Thymus (tissue), 11 donors: Measurements from ENCODE around the gene PLIN3. TPM values are rescaled to one million over a fixed set of nuclear protein-coding genes. Genes with fewer than 3 reads are reported as not detected.
"Not testable (repeated sequence)": the region's sequence is repeated elsewhere in the genome, so short reads cannot be mapped to it uniquely, and the experiment has no call there.

ENCODE experiments used
- DNase-seq, 9 donors: peaks; one replicate each; pipeline ENCODE4 v3.0.0-alpha.2; 2013; ENCODE audit warnings: low spot score in 9 of 9, low read depth in 6 of 9, missing footprints in 1 of 9
- H3K27ac ChIP-seq, 2 donors: one replicate each; pipeline ENCODE4 v1.5.1; 2013; ENCODE audit warnings: control low read depth in 1 of 2, low read depth in 1 of 2, low read length in 1 of 2, mild to moderate bottlenecking in 1 of 2, moderate library complexity in 1 of 2
- H3K27me3 ChIP-seq, 2 donors: one replicate each; pipeline ENCODE4 v1.5.1; 2013; ENCODE audit warnings: low read length in 1 of 2; ENCODE audit not compliant: control insufficient read depth in 2 of 2, insufficient read depth in 1 of 2
- H3K36me3 ChIP-seq, 2 donors: one replicate each; pipeline ENCODE4 v1.5.1; 2013; ENCODE audit warnings: low read length in 1 of 2, mild to moderate bottlenecking in 1 of 2, moderate library complexity in 1 of 2; ENCODE audit not compliant: control insufficient read depth in 2 of 2, insufficient read depth in 2 of 2
- H3K4me1 ChIP-seq, 2 donors: one replicate each; pipeline ENCODE4 v1.5.1; 2013; ENCODE audit warnings: low read length in 2 of 2; ENCODE audit not compliant: control insufficient read depth in 2 of 2, insufficient read depth in 2 of 2
- H3K4me3 ChIP-seq, 2 donors: one replicate each; pipeline ENCODE4 v1.5.1; 2013; ENCODE audit warnings: low read length in 2 of 2, control low read depth in 1 of 2, mild to moderate bottlenecking in 1 of 2
- H3K9me3 ChIP-seq, 2 donors: one replicate each; pipeline ENCODE4 v1.5.1; 2013; ENCODE audit warnings: low read length in 1 of 2, mild to moderate bottlenecking in 1 of 2; ENCODE audit not compliant: control insufficient read depth in 2 of 2, insufficient read depth in 1 of 2
- WGBS: extraction: QIAGEN DNeasy Blood & Tissue Kit; methylation state at CpG from one replicate; pipeline ENCODE4 v1.1.7; 2013; 5-methylcytosine and 5-hydroxymethylcytosine counted together
- polyA plus RNA-seq: library from polyadenylated mRNA; stranded (reverse); fragments of 200-250 nt; gene quantifications from one replicate; pipeline ENCODE4 v1.2.3, GENCODE V29; 2013
- total RNA-seq: library from RNA; stranded (reverse); fragments of 120-200 nt; gene quantifications from one replicate; pipeline ENCODE4 v1.2.4, GENCODE V29; 2013
- donor health status: healthy.

PLIN3 gene
- total and polyA plus RNA-seq, 2 donors = 31.0 to 45.8 TPM

- DNase-seq = peak in 1 of 9 donors; percentile 30
- no peaks in the 10 kb centered on the region for H3K36me3 ChIP-seq
- H3K4me1 ChIP-seq = peaks cover 0 to 8% of the 10 kb centered on the region in 2 donors
- no peak overlapping the region for H3K4me3 ChIP-seq
- H3K27me3 ChIP-seq = no peaks in the 10 kb centered on the region
- 65% methylated on average over 16 of the region's 16 CpGs for WGBS
- no peaks in the 10 kb centered on the region for H3K9me3 ChIP-seq
- H3K27ac ChIP-seq = no peak overlapping the region
Measured at GRCh38 chr19:4829001-4829712, 38.3 kb downstream of the PLIN3 start.

- WGBS = 81% methylated on average over 6 of the region's 6 CpGs
- Histone ChIP-seq H3K9me3 (no peaks in the 10 kb centered on the region), H3K36me3 (no peaks in the 10 kb centered on the region), H3K4me3 (no peak overlapping the region), H3K27me3 (no peaks in the 10 kb centered on the region), H3K4me1 (no peaks in the 10 kb centered on the region), H3K27ac (no peak overlapping the region)
- DNase-seq = no peak
Measured at GRCh38 chr19:4823577-4823976, 43.9 kb downstream of the PLIN3 start.

- not testable (repeated sequence) for DNase-seq, H3K4me1 ChIP-seq, H3K27ac ChIP-seq, H3K9me3 ChIP-seq, H3K27me3 ChIP-seq, H3K4me3 ChIP-seq
- 96% methylated on average over 7 of the region's 7 CpGs for WGBS
- H3K36me3 ChIP-seq = peaks cover 1 to 10% of the 10 kb centered on the region in 2 donors
Measured at GRCh38 chr19:4822354-4822753, 45.1 kb downstream of the PLIN3 start.

GRCh38 chr19:4821265-4821664 is 46.2 kb downstream of the PLIN3 start:
- Histone ChIP-seq H3K36me3 (peaks cover 4 to 20% of the 10 kb centered on the region in 2 donors), H3K27ac (no peak overlapping the region), H3K4me3 (no peak overlapping the region), H3K27me3 (no peaks in the 10 kb centered on the region), H3K4me1 (no peaks in the 10 kb centered on the region), H3K9me3 (no peaks in the 10 kb centered on the region)
- 71% methylated on average over 4 of the region's 4 CpGs for WGBS
- DNase-seq = no peak

- peaks cover 7 to 20% of the 10 kb centered on the region in 2 donors for H3K36me3 ChIP-seq
- H3K27ac ChIP-seq = no peak overlapping the region
- no peaks in the 10 kb centered on the region for H3K9me3 ChIP-seq
- DNase-seq = no peak
- H3K4me1 ChIP-seq = peaks cover 4 to 5% of the 10 kb centered on the region in 2 donors
- no peaks in the 10 kb centered on the region for H3K27me3 ChIP-seq
- 96% methylated on average over 32 of the region's 32 CpGs for WGBS
- H3K4me3 ChIP-seq = no peak overlapping the region
Measured at GRCh38 chr19:4817467-4818277, 49.8 kb downstream of the PLIN3 start.

- WGBS = 97% methylated on average over 16 of the region's 16 CpGs
- Histone ChIP-seq H3K4me3 (no peak overlapping the region), H3K27ac (no peak overlapping the region), H3K27me3 (no peaks in the 10 kb centered on the region), H3K9me3 (no peaks in the 10 kb centered on the region), H3K36me3 (peaks cover 7 to 20% of the 10 kb centered on the region in 2 donors), H3K4me1 (peaks cover 4 to 5% of the 10 kb centered on the region in 2 donors)
- no peak for DNase-seq
Measured at GRCh38 chr19:4816950-4817278, 50.6 kb downstream of the PLIN3 start.

- DNase-seq = no peak
- Histone ChIP-seq H3K36me3 (peaks cover 7 to 20% of the 10 kb centered on the region in 2 donors), H3K4me3 (no peak overlapping the region), H3K27ac (peak overlapping the region in 1 of 2 donors; percentile 28), H3K4me1 (peaks cover 4 to 5% of the 10 kb centered on the region in 2 donors), H3K9me3 (peaks cover 0 to 3% of the 10 kb centered on the region in 2 donors), H3K27me3 (no peaks in the 10 kb centered on the region)
- 94% methylated on average over 35 of the region's 35 CpGs for WGBS
Measured at GRCh38 chr19:4816202-4816949, 51.1 kb downstream of the PLIN3 start.

GRCh38 chr19:4815426-4816201 is 51.9 kb downstream of the PLIN3 start:
- peaks cover 4 to 5% of the 10 kb centered on the region in 2 donors for H3K4me1 ChIP-seq
- 35% methylated on average over 28 of the region's 28 CpGs for WGBS

More at GRCh38 chr19:4815426-4816201, 51.9 kb downstream of the PLIN3 start:
- peak overlapping the region; percentile 9 to 28 for H3K4me3 ChIP-seq
- peaks cover 0 to 4% of the 10 kb centered on the region in 2 donors for H3K9me3 ChIP-seq
- DNase-seq = peak; percentile 60 to 92 (median 83)
- no peaks in the 10 kb centered on the region for H3K27me3 ChIP-seq
- peaks cover 7 to 20% of the 10 kb centered on the region in 2 donors for H3K36me3 ChIP-seq
- peak overlapping the region in 1 of 2 donors; percentile 28 for H3K27ac ChIP-seq
